Muscle layer of duodenum (tissue), 2 donors: Measurements from ENCODE around the gene EEPD1.

Experiments
- H3K27ac ChIP-seq: one replicate; pipeline ENCODE4 v1.7.0; 2013; ENCODE audit warnings: mild to moderate bottlenecking, low read length
- H3K27me3 ChIP-seq: one replicate; pipeline ENCODE4 v1.7.0; 2013; ENCODE audit warnings: low read depth, mild to moderate bottlenecking, control low read depth, low read length
- H3K36me3 ChIP-seq, 2 donors: one replicate each; pipeline ENCODE4 v1.7.0; 2013; ENCODE audit warnings: low read length in 2 of 2, control low read depth in 1 of 2, mild to moderate bottlenecking in 1 of 2; ENCODE audit not compliant: insufficient read depth in 2 of 2, control insufficient read depth in 1 of 2
- H3K4me1 ChIP-seq, 2 donors: one replicate each; pipeline ENCODE4 v1.7.0; 2013; ENCODE audit warnings: low read length in 2 of 2, mild to moderate bottlenecking in 2 of 2, control low read depth in 1 of 2, moderate library complexity in 1 of 2; ENCODE audit not compliant: insufficient read depth in 2 of 2, control insufficient read depth in 1 of 2
- H3K4me3 ChIP-seq, 2 donors: one replicate each; pipeline ENCODE4 v1.7.0; 2013; ENCODE audit warnings: low read length in 2 of 2, low read depth in 1 of 2, mild to moderate bottlenecking in 1 of 2
- H3K9me3 ChIP-seq, 2 donors: one replicate each; pipeline ENCODE4 v1.7.0; 2013; ENCODE audit warnings: low read length in 2 of 2, control low read depth in 1 of 2, mild to moderate bottlenecking in 1 of 2; ENCODE audit not compliant: control insufficient read depth in 1 of 2
- donor health status: healthy.

The EEPD1 gene

DNA sequence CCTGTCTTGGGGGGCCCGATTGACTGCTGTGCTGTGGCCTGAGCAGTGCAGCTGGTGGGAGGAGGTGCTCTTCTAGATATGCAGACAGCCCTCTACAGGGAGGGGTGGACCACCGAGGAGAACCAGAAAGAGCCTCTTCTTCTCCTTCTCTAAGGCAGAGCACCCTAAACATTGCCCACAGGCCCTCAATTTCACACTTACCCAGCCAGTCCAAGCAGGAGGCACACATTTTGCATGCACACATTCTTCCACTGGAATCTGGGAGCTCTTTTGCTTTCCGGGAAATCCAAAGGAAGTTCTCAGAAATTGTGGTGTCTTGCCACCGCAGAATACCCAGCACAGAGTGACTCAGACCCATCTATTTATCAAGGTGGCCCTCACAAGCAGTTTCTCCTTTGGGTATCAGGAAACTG, 45.8 kb downstream of the EEPD1 start:
- Histone ChIP-seq H3K27ac (no peak overlapping the region), H3K27me3 (no peaks in the 10 kb centered on the region), H3K9me3 (no peaks in the 10 kb centered on the region), H3K36me3 (no peaks in the 10 kb centered on the region), H3K4me3 (no peak overlapping the region), H3K4me1 (peaks cover 0 to 15% of the 10 kb centered on the region in 2 donors)

DNA sequence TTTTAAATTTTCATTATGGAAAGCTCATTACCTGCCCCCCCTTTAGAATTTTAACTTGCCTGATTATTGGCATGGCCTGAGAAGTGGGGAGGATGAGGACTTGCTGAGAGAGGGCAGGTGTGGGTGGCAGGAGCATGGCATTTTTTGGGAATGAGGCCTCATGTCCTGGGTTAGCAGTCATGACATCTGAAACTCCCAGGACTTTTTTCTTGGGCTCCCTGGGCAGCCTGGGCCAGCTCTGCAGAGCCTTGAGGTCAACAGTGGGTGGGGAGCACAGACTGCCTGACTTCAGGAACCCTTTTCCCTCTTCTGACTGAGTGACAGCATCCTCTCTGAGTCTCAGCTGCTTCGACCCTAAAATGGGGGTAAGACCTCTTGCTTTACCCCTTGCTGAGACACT, 46.3 kb downstream of the EEPD1 start:
- Histone ChIP-seq H3K27ac (no peak overlapping the region), H3K4me1 (peaks cover 0 to 15% of the 10 kb centered on the region in 2 donors), H3K9me3 (no peaks in the 10 kb centered on the region), H3K4me3 (no peak overlapping the region), H3K27me3 (no peaks in the 10 kb centered on the region), H3K36me3 (no peaks in the 10 kb centered on the region)

DNA sequence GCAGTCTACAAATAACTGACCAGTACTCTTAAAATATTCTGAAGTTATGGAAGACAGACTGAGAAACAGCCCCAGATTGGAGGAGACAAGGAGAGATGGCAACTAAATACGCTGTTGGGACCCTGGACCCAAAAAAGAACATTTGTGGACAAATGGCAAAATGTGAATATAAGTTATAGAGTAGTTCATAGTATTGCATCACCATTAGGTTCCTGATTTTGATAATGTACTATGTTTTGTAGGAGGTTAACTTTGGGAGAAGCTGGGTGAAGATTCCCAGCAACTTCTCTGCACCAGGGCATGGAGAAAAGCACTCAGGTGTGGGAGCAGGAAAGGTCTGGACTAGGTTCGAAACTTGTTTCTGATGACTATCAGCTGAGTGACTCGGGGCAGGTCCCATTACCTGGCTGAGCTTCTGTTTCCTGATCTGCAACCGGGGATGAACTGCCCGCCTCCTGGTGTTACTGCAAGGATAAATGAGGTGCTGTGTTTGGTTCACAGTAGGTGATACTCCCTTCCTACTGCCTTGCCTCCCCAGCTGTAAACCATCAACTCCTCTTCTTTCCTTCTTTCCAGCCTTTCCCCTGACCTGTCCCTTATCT, 48.2 kb downstream of the EEPD1 start:
- Histone ChIP-seq H3K36me3 (no peaks in the 10 kb centered on the region), H3K4me3 (no peak overlapping the region), H3K9me3 (no peaks in the 10 kb centered on the region), H3K27me3 (no peaks in the 10 kb centered on the region), H3K27ac (no peak overlapping the region), H3K4me1 (peaks cover 0 to 22% of the 10 kb centered on the region in 2 donors)

DNA sequence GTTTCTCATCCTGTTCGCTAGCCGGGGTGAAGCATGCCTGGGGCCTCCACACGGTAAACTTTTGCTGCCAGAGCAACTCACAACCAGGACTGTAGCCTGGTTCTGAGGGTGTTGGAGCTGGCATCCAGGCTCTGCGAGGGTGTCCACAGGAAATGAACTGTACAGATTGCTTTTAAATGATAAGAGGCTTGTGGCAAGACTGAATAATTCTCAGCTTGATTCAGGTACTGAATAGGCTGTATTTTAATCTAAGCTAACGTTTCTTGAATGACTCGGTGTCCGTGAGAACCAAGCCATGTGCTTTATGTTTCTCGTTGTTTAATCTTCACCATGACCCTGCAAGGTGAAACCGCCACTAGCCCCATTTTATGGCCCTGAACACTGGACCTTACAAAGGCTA, 49.3 kb downstream of the EEPD1 start:
- no peaks in the 10 kb centered on the region for H3K27me3 ChIP-seq
- no peaks in the 10 kb centered on the region for H3K9me3 ChIP-seq
- no peaks in the 10 kb centered on the region for H3K36me3 ChIP-seq
- H3K4me3 ChIP-seq, result no peak overlapping the region
- H3K27ac ChIP-seq, result no peak overlapping the region
- H3K4me1 ChIP-seq, result peaks cover 4 to 27% of the 10 kb centered on the region in 2 donors

DNA sequence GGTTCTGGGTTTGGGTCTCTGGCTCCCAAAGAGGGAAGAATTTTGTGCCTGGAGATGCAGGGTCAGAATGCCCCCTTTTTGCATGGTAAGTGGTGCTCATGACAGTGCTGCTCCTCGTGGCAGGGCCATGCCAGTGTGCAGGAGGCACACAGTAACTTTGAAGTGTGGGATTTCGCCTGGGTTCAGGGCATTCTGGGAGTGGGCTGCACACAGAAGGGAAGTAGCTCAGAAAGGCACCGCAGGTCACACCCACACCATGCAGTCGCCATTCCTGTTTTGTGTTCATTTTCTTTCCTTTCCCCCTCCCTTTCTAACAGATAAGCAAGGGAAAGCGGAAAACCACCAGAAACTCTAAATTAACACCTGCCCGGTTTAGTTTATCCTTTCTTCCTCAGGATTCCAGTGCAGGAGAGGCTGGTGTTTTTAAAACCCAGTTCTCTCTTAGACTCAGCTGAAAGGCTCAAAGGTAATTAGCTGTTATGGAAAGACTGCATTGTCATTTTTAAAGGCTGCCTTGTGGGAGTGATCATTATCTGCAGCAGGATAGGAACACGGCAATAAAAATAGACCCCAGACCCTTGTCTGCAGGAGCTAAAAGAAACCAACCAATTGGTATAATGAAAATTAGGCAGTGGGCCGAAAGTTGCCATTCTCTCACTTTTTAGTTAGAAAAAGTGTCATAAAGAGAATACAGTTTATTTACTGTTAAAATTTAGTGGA, 50.2 kb downstream of the EEPD1 start:
- Histone ChIP-seq H3K36me3 (no peaks in the 10 kb centered on the region), H3K4me1 (peaks cover 9 to 35% of the 10 kb centered on the region in 2 donors), H3K27me3 (no peaks in the 10 kb centered on the region), H3K4me3 (no peak overlapping the region), H3K27ac (no peak overlapping the region), H3K9me3 (no peaks in the 10 kb centered on the region)

DNA sequence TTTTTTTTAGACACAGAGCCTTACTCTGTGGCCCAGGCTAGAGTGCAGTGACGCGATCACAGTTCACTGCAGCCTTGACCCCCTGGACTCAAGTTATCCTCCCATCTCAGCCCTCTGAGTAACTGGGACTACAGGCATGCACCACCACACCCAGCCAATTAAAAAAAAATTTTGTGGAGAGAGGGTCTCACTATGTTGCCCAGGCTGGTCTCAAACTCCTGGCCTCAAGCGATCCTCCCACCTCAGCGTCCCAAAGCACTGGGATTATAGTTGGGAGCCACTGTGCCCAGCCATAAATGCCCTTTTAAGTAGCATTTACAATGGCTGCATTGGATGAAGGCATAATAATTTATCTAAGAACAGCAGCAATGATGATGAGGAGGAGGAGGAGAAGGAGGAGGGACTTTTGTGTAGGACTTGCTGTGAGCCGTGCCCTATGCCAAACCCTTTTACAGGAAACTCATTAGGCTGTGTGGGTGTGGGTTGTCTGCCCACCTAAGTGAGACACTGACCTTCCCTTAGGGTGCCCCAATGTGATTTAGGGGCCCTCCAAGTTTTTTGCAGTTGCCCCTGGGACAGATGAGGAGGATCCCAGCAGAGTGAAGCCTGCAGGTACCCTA, 51.1 kb downstream of the EEPD1 start:
- Histone ChIP-seq H3K4me1 (peaks cover 15 to 44% of the 10 kb centered on the region in 2 donors), H3K27ac (no peak overlapping the region), H3K36me3 (no peaks in the 10 kb centered on the region), H3K4me3 (no peak overlapping the region), H3K27me3 (no peaks in the 10 kb centered on the region), H3K9me3 (no peaks in the 10 kb centered on the region)

DNA sequence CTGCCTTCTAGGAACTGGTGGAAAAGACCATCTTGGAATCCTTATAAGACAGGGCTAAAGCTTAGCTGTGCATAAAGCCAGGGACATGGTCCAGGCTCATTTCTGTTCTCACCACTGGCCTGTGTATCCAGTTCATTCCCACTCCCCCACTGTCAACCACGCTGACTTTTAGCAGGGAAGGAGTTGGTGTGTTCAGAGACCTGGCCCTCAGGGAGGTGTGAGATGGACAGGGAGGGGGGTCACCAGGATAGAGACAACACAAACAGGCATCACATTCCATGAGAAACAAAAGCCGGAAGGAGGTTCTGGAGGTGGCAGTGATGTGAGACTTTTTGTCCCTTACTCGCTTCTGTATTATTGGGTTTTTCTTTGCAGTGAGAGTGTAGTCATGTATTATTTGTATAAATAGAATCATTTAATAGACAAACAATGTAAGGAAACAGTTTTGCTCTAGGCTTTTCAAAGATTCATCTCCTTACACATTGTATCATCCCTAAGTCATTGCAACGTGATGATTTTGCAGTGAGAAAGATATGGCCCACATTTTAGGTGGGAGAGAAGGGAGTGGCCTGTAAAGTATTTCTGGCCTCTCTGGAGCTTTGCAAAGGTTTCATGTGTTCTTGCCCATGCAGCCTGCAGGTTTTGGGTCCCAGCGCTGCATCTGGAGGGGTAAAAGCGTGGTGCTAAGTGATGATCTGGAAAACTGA, 52.0 kb downstream of the EEPD1 start:
- H3K36me3 ChIP-seq, result no peaks in the 10 kb centered on the region
- no peak overlapping the region for H3K27ac ChIP-seq
- H3K4me3 ChIP-seq, result no peak overlapping the region
- H3K4me1 ChIP-seq, result peaks cover 24 to 53% of the 10 kb centered on the region in 2 donors
- H3K9me3 ChIP-seq, result no peaks in the 10 kb centered on the region
- H3K27me3 ChIP-seq, result no peaks in the 10 kb centered on the region

DNA sequence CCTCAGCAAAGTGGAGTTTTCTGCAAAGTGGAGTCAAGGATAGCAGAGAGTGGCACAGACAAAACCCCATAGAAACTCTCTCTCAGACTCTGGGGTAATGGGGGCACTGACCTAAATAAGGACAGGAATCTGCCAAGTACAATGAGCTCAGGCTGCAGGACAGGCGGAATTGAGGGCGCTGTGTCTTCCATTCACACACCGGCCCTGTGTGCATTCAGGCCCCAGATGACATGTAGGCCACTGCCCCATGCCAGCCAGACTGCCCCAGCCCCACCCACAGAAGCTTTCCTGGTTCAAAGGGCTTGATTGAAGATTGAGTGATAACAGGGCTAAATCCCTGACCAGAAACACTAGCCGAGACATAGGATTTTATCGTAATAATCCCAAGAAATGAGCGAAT, 52.7 kb downstream of the EEPD1 start:
- Histone ChIP-seq H3K36me3 (no peaks in the 10 kb centered on the region), H3K27ac (no peak overlapping the region), H3K4me1 (peaks cover 24 to 55% of the 10 kb centered on the region in 2 donors), H3K4me3 (no peak overlapping the region), H3K27me3 (no peaks in the 10 kb centered on the region), H3K9me3 (no peaks in the 10 kb centered on the region)

DNA sequence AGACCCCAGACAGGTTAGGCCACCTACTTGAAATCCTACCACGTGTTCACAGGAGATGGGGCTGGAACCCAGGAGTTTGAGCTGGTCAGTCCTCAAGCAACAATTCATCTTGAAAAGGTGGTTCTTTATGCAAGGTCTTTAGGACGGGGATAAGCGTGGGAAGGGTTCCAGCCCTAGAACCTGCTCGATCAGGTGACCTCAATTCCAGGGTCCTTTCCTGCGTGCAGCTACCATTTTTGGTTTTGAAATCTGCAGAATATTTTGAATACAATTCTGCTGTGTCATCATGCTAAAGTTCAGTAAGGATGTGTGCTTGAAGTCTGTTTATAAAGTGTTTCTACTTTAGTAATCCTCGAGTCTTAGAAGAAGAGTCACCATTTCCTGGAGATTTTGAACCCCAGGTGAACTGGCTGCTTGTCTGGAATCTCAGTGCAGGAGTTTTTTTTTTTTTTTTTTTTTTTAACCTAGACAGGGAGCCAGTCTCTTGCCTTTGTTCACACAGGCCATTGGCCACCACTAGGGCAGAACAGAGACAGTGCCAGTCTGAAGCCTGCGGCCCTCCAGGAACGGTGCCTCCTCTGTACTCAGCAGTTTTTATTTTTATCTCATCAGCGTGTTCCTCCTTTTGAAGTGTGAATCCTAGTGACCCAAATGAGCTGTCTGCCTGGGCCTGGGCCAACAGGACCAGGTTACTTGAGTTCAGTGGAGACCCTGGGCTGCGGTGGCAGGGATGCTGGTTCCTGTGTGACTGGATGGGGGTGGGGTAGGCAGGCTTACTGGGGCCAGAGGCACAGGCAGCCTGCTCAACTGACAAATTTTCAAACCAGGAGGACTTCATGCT, 54.6 kb downstream of the EEPD1 start:
- Histone ChIP-seq H3K36me3 (no peaks in the 10 kb centered on the region), H3K27ac (peak overlapping the region; percentile 85), H3K27me3 (no peaks in the 10 kb centered on the region), H3K4me1 (peaks cover 24 to 44% of the 10 kb centered on the region in 2 donors), H3K4me3 (peak overlapping the region in 1 of 2 donors; percentile 3), H3K9me3 (no peaks in the 10 kb centered on the region)

DNA sequence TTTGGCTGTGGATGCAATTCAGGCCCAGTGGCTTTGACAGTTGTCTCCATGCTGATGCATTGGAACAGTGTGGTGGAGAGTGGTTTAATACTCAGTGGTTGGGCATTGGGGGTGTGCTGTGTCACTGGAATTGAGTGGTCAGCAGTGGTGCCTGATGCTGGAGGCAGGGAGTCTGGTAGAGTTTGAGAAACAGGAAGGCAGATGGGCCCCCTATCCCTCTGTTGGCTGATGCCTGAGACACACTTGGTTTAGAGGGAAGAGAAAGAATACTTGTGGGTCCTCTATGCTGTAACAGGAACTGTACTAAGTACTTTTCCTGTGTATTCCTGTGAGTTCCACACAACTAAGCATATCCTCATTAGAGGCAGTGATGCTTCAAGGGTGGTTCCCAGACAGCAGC, 55.4 kb downstream of the EEPD1 start:
- H3K27ac ChIP-seq, result peak overlapping the region; percentile 85
- peaks cover 24 to 40% of the 10 kb centered on the region in 2 donors for H3K4me1 ChIP-seq
- H3K4me3 ChIP-seq, result peak overlapping the region in 1 of 2 donors; percentile 3
- H3K27me3 ChIP-seq, result no peaks in the 10 kb centered on the region
- H3K36me3 ChIP-seq, result no peaks in the 10 kb centered on the region
- H3K9me3 ChIP-seq, result no peaks in the 10 kb centered on the region
